ENCODE data around the gene TBC1D5.
"Not testable (repeated sequence)": the region's sequence is repeated elsewhere in the genome, so short reads cannot be mapped to it uniquely, and the experiment has no call there.

TBC1D5 gene

DNA sequence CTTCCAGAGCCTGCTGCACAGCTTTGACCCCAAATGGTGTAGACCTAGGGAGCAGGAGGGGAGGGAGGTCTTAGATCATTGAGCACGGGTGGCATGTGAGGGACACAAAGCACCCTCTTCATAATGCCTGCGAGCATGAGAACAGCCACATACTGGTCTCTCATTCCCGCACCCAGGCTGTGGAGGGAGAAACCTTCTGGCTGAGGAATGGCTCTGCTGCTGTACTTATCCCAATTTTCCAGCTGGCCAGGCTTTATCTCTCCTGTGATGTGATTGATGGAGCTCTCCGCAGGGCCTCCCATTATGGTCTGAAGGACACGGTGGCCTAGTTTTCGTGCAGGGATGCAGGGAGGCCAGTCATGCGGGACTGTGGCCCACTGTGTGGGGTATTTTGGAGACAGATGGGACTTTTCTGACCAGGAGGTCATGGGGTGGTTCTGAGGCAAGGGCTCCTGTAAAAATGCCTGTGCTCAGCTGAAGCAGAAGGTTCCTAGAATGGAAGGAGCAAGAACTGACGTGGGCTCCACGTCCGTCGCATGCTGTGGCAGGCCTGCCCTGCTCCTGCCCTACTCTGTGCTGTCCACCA is 606.2 kb downstream of the TBC1D5 start:
- H3K9ac ChIP-seq (ENCODE audit: low read depth, low read length): no peak overlapping the region
- H3K36me3 ChIP-seq (ENCODE audit: control insufficient read depth, insufficient read depth, low read length): no peaks in the 10 kb centered on the region
- no peaks in the 10 kb centered on the region for H3K4me1 ChIP-seq (ENCODE audit: control insufficient read depth, insufficient read depth, low read length)
- H3K9me3 ChIP-seq (ENCODE audit: control insufficient read depth, insufficient read depth, low read length): no peaks in the 10 kb centered on the region
- H3K27me3 ChIP-seq (ENCODE audit: control insufficient read depth, insufficient read depth, low read length): no peaks in the 10 kb centered on the region
- no peak overlapping the region for H3K27ac ChIP-seq (ENCODE audit: low read depth, low read length)
- no peak overlapping the region for H3K4me3 ChIP-seq (ENCODE audit: low read depth, low read length)

GRCh38 chr3:17135696-17136095 is 606.7 kb downstream of the TBC1D5 start:
- Histone ChIP-seq H3K4me3 (ENCODE audit: low read depth, low read length) (no peak overlapping the region), H3K27me3 (ENCODE audit: control insufficient read depth, insufficient read depth, low read length) (no peaks in the 10 kb centered on the region), H3K9me3 (ENCODE audit: control insufficient read depth, insufficient read depth, low read length) (no peaks in the 10 kb centered on the region), H3K4me1 (ENCODE audit: control insufficient read depth, insufficient read depth, low read length) (no peaks in the 10 kb centered on the region), H3K27ac (ENCODE audit: low read depth, low read length) (no peak overlapping the region), H3K36me3 (ENCODE audit: control insufficient read depth, insufficient read depth, low read length) (no peaks in the 10 kb centered on the region), H3K9ac (ENCODE audit: low read depth, low read length) (no peak overlapping the region)

DNA sequence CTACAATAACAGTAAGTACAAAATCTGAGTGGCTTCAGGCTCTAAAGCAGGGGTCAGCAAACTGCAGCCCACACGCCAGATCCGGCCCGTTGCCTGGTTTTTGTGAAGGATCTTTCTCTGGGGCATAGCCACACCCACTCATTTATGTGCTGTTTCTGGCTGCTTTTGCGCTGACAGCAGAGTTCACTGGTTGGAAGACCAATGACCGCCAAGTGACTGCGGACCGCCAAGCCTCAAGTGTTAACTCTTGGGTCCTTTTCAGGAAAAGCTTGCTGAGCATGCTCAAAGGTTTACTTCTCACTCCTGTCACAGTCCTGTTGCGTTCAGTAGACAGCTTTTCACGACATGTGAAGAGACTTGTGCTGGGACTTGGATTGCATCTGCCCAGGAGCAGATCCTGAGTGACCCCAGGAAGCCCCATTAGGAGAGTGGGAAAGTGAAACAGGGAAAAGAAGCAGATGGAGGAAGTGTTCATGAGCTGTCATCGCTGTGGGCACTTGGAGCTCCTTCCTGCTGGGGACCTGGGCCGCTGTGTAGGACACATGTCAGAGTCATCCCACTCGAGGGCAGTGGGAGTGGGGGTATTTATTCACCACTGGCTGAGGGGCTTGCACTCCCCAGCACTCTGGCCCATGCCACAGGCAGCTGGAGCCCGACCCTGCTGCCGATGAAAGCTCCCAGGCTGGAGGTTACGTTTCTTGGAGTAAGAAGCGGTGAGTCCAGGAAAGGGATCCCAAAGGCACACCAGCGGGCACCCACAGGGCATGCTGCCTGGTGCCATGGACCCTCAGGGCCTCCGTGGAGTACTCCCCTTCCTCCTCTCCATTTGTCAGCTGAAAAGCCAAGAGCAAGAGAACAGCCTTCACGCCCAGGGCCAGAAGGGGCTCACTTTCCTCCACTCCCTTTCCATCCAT is 608.5 kb downstream of the TBC1D5 start:
- H3K4me3 ChIP-seq (ENCODE audit: low read depth, low read length): no peak overlapping the region
- H3K9ac ChIP-seq (ENCODE audit: low read depth, low read length): no peak overlapping the region
- H3K27me3 ChIP-seq (ENCODE audit: control insufficient read depth, insufficient read depth, low read length): no peaks in the 10 kb centered on the region
- H3K9me3 ChIP-seq (ENCODE audit: control insufficient read depth, insufficient read depth, low read length): no peaks in the 10 kb centered on the region
- H3K36me3 ChIP-seq (ENCODE audit: control insufficient read depth, insufficient read depth, low read length): no peaks in the 10 kb centered on the region
- no peak overlapping the region for H3K27ac ChIP-seq (ENCODE audit: low read depth, low read length)
- no peaks in the 10 kb centered on the region for H3K4me1 ChIP-seq (ENCODE audit: control insufficient read depth, insufficient read depth, low read length)

DNA sequence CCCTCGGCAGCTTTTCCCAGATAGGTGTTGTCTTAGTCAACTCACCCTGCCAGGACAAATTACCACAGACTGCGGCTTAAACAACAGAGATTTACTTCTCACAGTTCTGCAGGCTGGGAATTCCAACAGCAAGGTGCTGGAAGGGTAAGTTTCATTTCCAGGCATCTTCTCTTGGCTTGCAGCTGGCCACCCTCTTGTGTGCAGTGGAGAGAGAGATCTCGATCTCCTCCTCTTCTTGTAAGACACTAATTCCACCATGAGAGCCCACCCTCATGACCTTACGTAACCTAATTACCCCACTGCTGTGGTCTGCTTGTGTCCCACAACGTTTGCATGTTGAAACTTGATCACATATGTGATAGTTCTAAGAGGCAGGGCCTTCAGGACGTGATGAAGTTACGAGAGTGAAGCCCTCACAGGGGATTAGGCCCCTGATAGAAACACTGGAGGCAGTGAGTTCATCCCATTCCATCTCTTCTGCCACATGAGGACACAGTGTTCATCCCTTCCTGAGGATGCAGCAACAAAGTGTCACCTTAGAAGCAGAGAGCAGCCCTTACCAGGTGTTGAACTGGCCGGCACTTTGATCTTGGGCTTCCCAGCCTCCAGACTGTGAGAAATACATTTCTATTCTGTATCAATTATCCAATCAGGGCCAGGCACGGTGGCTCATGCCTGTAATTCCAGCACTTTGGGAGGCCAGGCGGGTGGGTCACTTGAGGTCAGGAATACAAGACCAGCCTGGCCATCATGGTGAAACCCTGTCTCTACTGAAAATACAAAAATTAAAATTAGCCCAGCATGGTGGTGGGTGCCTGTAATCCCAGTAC is 609.9 kb downstream of the TBC1D5 start:
- Histone ChIP-seq H3K4me3 (ENCODE audit: low read depth, low read length) (no peak overlapping the region), H3K9ac (ENCODE audit: low read depth, low read length) (no peak overlapping the region), H3K4me1 (ENCODE audit: control insufficient read depth, insufficient read depth, low read length) (no peaks in the 10 kb centered on the region), H3K27ac (ENCODE audit: low read depth, low read length) (no peak overlapping the region), H3K9me3 (ENCODE audit: control insufficient read depth, insufficient read depth, low read length) (no peaks in the 10 kb centered on the region), H3K36me3 (ENCODE audit: control insufficient read depth, insufficient read depth, low read length) (no peaks in the 10 kb centered on the region), H3K27me3 (ENCODE audit: control insufficient read depth, insufficient read depth, low read length) (no peaks in the 10 kb centered on the region)

DNA sequence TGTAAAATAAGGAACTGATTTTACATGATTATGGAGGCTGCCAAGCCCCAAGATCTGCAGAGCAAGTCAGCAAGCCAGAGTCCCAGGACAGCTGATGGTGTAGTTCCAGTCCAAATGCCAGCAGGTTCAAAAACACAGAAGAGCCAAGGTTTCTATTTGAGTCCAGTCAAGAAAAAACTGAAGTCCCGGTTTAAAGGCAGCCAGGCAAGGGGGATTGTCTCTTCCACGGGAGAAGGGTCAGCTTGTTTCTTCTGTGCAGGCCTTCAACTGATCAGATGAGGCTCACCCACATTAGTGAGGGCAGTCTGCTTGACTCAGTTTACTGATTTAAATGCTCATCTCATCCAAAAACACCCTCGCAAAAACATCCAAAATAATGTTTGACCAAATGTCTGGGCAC is 611.5 kb downstream of the TBC1D5 start:
- Histone ChIP-seq H3K9ac (ENCODE audit: low read depth, low read length) (no peak overlapping the region), H3K27ac (ENCODE audit: low read depth, low read length) (no peak overlapping the region), H3K4me3 (ENCODE audit: low read depth, low read length) (no peak overlapping the region), H3K36me3 (ENCODE audit: control insufficient read depth, insufficient read depth, low read length) (no peaks in the 10 kb centered on the region), H3K4me1 (ENCODE audit: control insufficient read depth, insufficient read depth, low read length) (no peaks in the 10 kb centered on the region), H3K9me3 (ENCODE audit: control insufficient read depth, insufficient read depth, low read length) (no peaks in the 10 kb centered on the region), H3K27me3 (ENCODE audit: control insufficient read depth, insufficient read depth, low read length) (no peaks in the 10 kb centered on the region)

DNA sequence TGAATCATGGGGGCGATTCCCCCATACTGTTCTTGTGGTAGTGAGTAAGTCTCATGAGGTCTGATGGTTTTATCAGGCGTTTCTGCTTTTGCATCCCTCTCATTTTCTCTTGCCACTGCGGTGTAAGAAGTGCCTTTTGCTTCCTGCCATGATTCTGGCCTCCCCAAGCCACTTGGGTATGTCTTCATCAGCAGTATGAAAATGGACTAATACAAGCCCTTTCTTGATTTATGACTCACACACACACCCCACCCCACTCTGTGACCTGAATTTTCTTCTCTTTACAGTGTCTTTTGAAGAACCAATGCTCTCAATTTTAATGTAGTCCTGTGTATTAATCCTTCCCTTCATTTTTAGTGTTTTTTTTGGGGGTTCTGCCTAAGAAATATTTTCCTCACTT is 612.9 kb downstream of the TBC1D5 start:
- H3K9me3 ChIP-seq (ENCODE audit: control insufficient read depth, insufficient read depth, low read length): no peaks in the 10 kb centered on the region
- H3K27me3 ChIP-seq (ENCODE audit: control insufficient read depth, insufficient read depth, low read length): no peaks in the 10 kb centered on the region
- no peak overlapping the region for H3K4me3 ChIP-seq (ENCODE audit: low read depth, low read length)
- no peak overlapping the region for H3K9ac ChIP-seq (ENCODE audit: low read depth, low read length)
- H3K36me3 ChIP-seq (ENCODE audit: control insufficient read depth, insufficient read depth, low read length): no peaks in the 10 kb centered on the region
- no peaks in the 10 kb centered on the region for H3K4me1 ChIP-seq (ENCODE audit: control insufficient read depth, insufficient read depth, low read length)
- no peak overlapping the region for H3K27ac ChIP-seq (ENCODE audit: low read depth, low read length)

DNA sequence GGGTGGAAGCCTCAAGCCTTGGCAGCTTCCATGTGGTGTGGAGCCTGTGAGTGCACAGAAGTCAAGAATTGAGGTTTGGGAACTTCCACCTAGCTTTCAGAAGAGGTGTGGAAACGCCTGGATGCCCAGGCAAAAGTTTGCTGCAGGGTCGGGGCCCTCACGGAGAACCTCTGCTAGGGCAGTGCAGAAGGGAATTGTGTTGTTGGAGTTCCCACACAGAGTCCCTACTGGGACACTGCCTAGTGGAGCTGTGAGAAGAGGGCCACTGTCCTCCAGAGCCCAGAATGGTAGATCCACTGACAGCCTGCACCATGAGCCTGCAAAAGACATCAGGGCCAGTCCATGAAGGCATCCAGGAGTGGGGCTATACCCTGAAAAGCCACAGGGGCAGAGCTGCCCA is 613.8 kb downstream of the TBC1D5 start:
- H3K9ac ChIP-seq (ENCODE audit: low read depth, low read length); H3K27me3 ChIP-seq (ENCODE audit: control insufficient read depth, insufficient read depth, low read length); H3K27ac ChIP-seq (ENCODE audit: low read depth, low read length); H3K4me1 ChIP-seq (ENCODE audit: control insufficient read depth, insufficient read depth, low read length); H3K9me3 ChIP-seq (ENCODE audit: control insufficient read depth, insufficient read depth, low read length); H3K4me3 ChIP-seq (ENCODE audit: low read depth, low read length); H3K36me3 ChIP-seq (ENCODE audit: control insufficient read depth, insufficient read depth, low read length): not testable (repeated sequence)

GRCh38 chr3:17125738-17126442 is 616.5 kb downstream of the TBC1D5 start:
- no peaks in the 10 kb centered on the region for H3K36me3 ChIP-seq (ENCODE audit: control insufficient read depth, insufficient read depth, low read length)
- H3K27ac ChIP-seq (ENCODE audit: low read depth, low read length): no peak overlapping the region
- H3K9ac ChIP-seq (ENCODE audit: low read depth, low read length): no peak overlapping the region
- H3K4me3 ChIP-seq (ENCODE audit: low read depth, low read length): no peak overlapping the region
- no peaks in the 10 kb centered on the region for H3K27me3 ChIP-seq (ENCODE audit: control insufficient read depth, insufficient read depth, low read length)
- no peaks in the 10 kb centered on the region for H3K9me3 ChIP-seq (ENCODE audit: control insufficient read depth, insufficient read depth, low read length)
- H3K4me1 ChIP-seq (ENCODE audit: control insufficient read depth, insufficient read depth, low read length): no peaks in the 10 kb centered on the region

DNA sequence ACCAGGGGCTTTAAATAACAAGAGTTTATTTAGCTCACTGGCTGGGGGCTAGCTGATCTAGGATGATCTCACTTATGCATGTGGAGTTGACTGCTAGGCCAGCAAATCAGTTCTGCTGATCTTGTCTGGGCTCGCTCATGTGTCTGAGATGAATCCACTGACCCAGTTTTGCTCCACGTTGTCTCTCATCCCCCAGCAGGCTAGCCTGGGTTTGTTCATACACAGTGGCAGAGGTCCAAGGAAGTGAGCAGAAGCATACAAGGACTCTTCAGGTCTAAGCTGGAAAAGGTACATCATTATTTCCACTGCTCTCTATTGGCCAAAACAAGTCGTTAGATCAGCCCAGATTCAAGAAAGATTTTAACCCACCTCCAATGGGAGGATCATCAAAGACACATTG is 619.7 kb downstream of the TBC1D5 start:
- Histone ChIP-seq H3K9me3 (ENCODE audit: control insufficient read depth, insufficient read depth, low read length) (no peaks in the 10 kb centered on the region), H3K9ac (ENCODE audit: low read depth, low read length) (no peak overlapping the region), H3K4me3 (ENCODE audit: low read depth, low read length) (no peak overlapping the region), H3K4me1 (ENCODE audit: control insufficient read depth, insufficient read depth, low read length) (no peaks in the 10 kb centered on the region), H3K27me3 (ENCODE audit: control insufficient read depth, insufficient read depth, low read length) (no peaks in the 10 kb centered on the region), H3K27ac (ENCODE audit: low read depth, low read length) (no peak overlapping the region), H3K36me3 (ENCODE audit: control insufficient read depth, insufficient read depth, low read length) (no peaks in the 10 kb centered on the region)

GRCh38 chr3:17121336-17121735 is 621.1 kb downstream of the TBC1D5 start:
- H3K4me1 ChIP-seq (ENCODE audit: control insufficient read depth, insufficient read depth, low read length): no peaks in the 10 kb centered on the region
- H3K27ac ChIP-seq (ENCODE audit: low read depth, low read length): no peak overlapping the region
- H3K4me3 ChIP-seq (ENCODE audit: low read depth, low read length): no peak overlapping the region
- no peaks in the 10 kb centered on the region for H3K27me3 ChIP-seq (ENCODE audit: control insufficient read depth, insufficient read depth, low read length)
- no peaks in the 10 kb centered on the region for H3K36me3 ChIP-seq (ENCODE audit: control insufficient read depth, insufficient read depth, low read length)
- H3K9me3 ChIP-seq (ENCODE audit: control insufficient read depth, insufficient read depth, low read length): no peaks in the 10 kb centered on the region
- H3K9ac ChIP-seq (ENCODE audit: low read depth, low read length): no peak overlapping the region
